Adipocyte (in vitro differentiated cells): Measurements from ENCODE around the gene CSHL1.
"Not testable (repeated sequence)": the region's sequence is repeated elsewhere in the genome, so short reads cannot be mapped to it uniquely, and the experiment has no call there.

Experiments used
- DNase-seq: peaks from one replicate; pipeline ENCODE4 v3.0.0-alpha.2; 2015; ENCODE audit warnings: low read depth
- H3K27me3 ChIP-seq: replicated peaks from 2 replicates; pipeline ENCODE4 v1.7.0; 2013; ENCODE audit warnings: mild to moderate bottlenecking, low read length, moderate library complexity; ENCODE audit not compliant: control insufficient read depth, insufficient read depth
- H3K36me3 ChIP-seq: 2 replicates; pipeline ENCODE4 v1.7.0; 2013; ENCODE audit warnings: low read length, mild to moderate bottlenecking, moderate library complexity; ENCODE audit not compliant: control insufficient read depth, insufficient read depth, severe bottlenecking
- H3K4me1 ChIP-seq: 2 replicates; pipeline ENCODE4 v1.7.0; 2013; ENCODE audit warnings: mild to moderate bottlenecking, low read length, moderate library complexity; ENCODE audit not compliant: control insufficient read depth, insufficient read depth
- H3K4me3 ChIP-seq: 2 replicates; pipeline ENCODE4 v1.7.0; 2013; ENCODE audit warnings: mild to moderate bottlenecking, low read length, moderate library complexity
- H3K9ac ChIP-seq: 2 replicates; pipeline ENCODE4 v1.7.0; 2013; ENCODE audit warnings: mild to moderate bottlenecking, low read length, moderate library complexity
- H3K9me3 ChIP-seq: 2 replicates; pipeline ENCODE4 v1.7.0; 2013; ENCODE audit warnings: mild to moderate bottlenecking, low read length, moderate library complexity; ENCODE audit not compliant: control insufficient read depth

CSHL1 gene

GRCh38 chr17:63898899-63899798, 11.9 kb downstream of the CSHL1 start:
- not testable (repeated sequence) for H3K27me3 ChIP-seq, H3K4me3 ChIP-seq, H3K4me1 ChIP-seq, H3K36me3 ChIP-seq, DNase-seq, H3K9me3 ChIP-seq, H3K9ac ChIP-seq

DNA sequence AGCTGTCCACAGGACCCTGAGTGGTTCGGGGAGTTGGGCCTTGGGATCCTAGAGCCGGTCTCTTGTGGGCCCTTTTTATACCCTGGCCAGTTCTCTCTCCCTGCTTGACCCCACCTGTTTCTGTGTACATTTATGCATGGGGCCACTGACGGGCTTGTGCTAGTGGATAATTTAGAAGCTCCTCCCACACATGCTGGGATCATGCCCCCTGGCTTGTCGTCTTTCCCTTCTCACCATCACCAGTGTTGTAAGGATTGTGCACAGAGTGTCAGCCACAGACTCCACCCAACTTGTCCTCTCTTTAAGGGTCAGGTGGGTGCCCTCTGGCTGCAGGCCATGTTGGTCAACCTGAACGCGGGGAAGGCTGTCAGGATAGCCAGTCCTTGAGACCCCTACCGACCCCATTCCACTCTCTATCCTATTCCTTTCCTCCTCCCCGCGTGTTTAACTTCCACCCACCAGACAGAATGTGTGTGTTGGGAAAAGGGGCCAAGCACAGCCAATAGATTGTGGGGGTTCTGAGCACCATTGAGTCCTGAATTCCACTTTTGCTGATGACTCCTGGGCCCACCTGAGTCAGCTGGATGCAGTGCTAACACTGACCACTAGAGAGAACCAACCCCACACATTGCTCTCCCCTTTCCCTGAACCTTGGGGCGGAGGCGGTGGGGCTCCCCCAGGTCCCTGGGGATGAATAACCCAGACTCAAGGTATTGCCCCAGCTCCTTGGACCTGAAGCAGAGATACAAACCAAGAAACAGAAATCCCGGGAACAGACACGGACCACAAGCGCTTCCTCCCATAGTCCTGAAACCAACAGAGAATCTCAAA, 14.3 kb downstream of the CSHL1 start, which contains the start of gene CSH1:
TSS of gene CSH1 (minus strand) at position 51 of the 831 bp plus-strand sequence. CDS start 63 bp downstream, outside the sequence.
- H3K9me3 ChIP-seq, DNase-seq: not testable (repeated sequence)

DNA sequence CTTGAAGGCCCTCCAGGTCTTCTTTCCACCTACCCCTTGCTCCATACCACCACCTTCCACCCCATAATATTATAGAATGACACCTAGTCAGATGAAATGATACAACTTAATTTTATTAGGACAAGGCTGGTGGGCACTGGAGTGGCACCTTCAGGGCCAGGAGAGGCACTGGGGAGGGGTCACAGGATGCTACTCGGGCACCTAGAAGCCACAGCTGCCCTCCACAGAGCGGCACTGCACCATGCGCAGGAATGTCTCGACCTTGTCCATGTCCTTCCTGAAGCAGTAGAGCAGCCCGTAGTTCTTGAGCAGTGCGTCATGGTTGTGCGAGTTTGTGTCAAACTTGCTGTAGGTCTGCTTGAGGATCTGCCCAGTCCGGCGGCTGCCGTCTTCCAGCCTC, 16.2 kb downstream of the CSHL1 start:
- not testable (repeated sequence) for H3K27me3 ChIP-seq, H3K9me3 ChIP-seq, H3K9ac ChIP-seq, H3K36me3 ChIP-seq, DNase-seq, H3K4me3 ChIP-seq, H3K4me1 ChIP-seq

More for the DNA sequence above, 14.3 kb downstream of the CSHL1 start, which contains the start of gene CSH1:
- H3K4me1 ChIP-seq, H3K4me3 ChIP-seq, H3K36me3 ChIP-seq, H3K9ac ChIP-seq, H3K27me3 ChIP-seq: not testable (repeated sequence)

GRCh38 chr17:63894021-63894420, 17.0 kb downstream of the CSHL1 start:
- not testable (repeated sequence) for H3K27me3 ChIP-seq, H3K9me3 ChIP-seq, H3K4me1 ChIP-seq, DNase-seq, H3K36me3 ChIP-seq, H3K4me3 ChIP-seq, H3K9ac ChIP-seq

GRCh38 chr17:63892316-63893037, 18.6 kb downstream of the CSHL1 start:
- H3K9me3 ChIP-seq, H3K27me3 ChIP-seq, H3K9ac ChIP-seq, H3K4me1 ChIP-seq, H3K4me3 ChIP-seq, H3K36me3 ChIP-seq: not testable (repeated sequence)
- peak; percentile 38 for DNase-seq

DNA sequence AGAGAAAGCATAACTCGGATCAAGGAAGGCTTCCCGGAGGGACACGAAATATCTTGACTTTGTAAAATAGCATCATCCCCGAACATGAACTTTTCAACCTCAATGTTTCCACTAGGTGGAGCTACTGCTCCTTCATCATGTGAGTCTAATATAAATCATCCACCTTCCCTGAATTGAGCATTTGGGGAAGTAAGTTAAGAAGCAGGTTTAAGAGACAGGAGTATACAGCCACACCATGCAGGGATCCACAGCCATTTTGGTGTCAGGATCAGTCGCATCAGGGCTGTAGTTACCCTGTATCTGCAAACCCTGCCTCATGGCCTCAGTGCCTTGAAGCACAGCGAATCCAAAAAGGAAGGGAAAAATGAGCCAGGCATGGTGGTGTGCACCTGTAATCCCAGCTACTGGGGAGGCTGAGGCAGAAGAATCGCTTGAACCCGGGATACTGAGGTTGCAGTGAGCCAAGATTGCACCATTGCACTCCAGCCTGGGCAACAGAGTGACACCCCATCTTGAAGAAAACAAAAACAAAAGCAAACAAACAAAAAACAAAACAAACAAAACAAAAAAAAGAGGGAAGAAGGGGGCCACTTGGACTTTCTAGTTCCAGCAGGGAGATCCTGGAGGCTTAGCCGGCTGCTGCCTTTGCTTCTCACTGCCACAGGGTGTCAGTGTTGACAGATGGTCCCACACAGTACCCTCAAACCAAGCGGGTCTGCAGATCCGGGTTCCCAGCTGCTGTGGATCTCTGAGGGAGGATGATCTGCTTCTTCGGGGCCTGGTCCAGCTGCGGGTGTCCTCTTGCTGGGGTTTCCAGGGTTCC, 21.8 kb downstream of the CSHL1 start:
- not testable (repeated sequence) for H3K27me3 ChIP-seq, H3K4me1 ChIP-seq, H3K9ac ChIP-seq, H3K9me3 ChIP-seq, H3K36me3 ChIP-seq, H3K4me3 ChIP-seq
- peak; percentile 63 for DNase-seq

DNA sequence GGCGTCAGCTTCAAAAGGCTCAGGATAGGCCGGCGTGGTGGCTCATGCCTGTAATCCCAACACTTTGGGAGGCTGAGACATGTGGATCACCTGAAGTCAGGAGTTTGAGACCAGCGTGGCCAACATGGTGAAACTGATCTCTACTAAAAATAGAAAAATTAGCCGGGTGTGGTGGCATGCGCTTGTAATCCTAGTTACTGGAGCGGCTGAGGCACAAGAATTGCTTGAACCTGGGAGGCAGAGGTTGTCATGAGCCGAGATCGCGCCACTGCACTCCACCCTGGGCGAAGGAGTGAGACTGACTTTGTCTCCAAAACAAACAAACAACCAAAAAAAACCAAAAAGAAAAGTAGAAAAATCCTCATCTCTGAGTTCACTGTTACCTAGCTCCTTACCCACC, 25.9 kb downstream of the CSHL1 start:
- H3K27me3 ChIP-seq, H3K4me1 ChIP-seq, H3K9ac ChIP-seq, H3K36me3 ChIP-seq, DNase-seq, H3K9me3 ChIP-seq, H3K4me3 ChIP-seq: not testable (repeated sequence)

- not testable (repeated sequence) for H3K4me1 ChIP-seq, H3K9ac ChIP-seq, H3K36me3 ChIP-seq, DNase-seq, H3K4me3 ChIP-seq, H3K9me3 ChIP-seq, H3K27me3 ChIP-seq
These were observed 28.4 kb downstream of the CSHL1 start for GRCh38 chr17:63882626-63883126.

- Histone ChIP-seq H3K27me3 (peaks cover 7% of the 10 kb centered on the region), H3K36me3 (no peaks in the 10 kb centered on the region), H3K9me3 (no peaks in the 10 kb centered on the region), H3K4me1 (no peaks in the 10 kb centered on the region), H3K9ac (no peak within 1 kb of the TSS), H3K4me3 (no peak within 1 kb of the TSS)
- DNase-seq = peak; percentile 62
These were observed 29.0 kb downstream of the CSHL1 start, which contains the start of gene GH2 for GRCh38 chr17:63881935-63882601. TSS of gene GH2 (minus strand) at chr17:63881944. CDS start at chr17:63881801, 143 bp downstream.

GRCh38 chr17:63881337-63881736, 29.7 kb downstream of the CSHL1 start:
- peaks cover 12% of the 10 kb centered on the region for H3K27me3 ChIP-seq
- not testable (repeated sequence) for H3K4me3 ChIP-seq, H3K36me3 ChIP-seq, DNase-seq, H3K9ac ChIP-seq, H3K9me3 ChIP-seq, H3K4me1 ChIP-seq
